ENCODE measurements around the gene CFAP97D2. TPM values are rescaled to one million over a fixed set of nuclear protein-coding genes. Genes with fewer than 3 reads are reported as not detected.
A peak's percentile ranks its signal among the peaks of the same experiment; 100 is the strongest.

Gene CFAP97D2
- total RNA-seq, 4 donors from 2014 or later, result not detected

GRCh38 chr13:114166381-114167131 is 12.5 kb upstream of the CFAP97D2 start:
- peaks cover 0 to 34% (median 13%) of the 10 kb centered on the region in 4 donors for H3K4me1 ChIP-seq
- no peak overlapping the region for H3K4me3 ChIP-seq
- H3K36me3 ChIP-seq, result no peaks in the 10 kb centered on the region
- TF ChIP-seq CTCF (IDR thresholded peaks at IDR 0.05) (no peak), POLR2A (IDR thresholded peaks at IDR 0.05) (no peak), EP300 (IDR thresholded peaks at IDR 0.05) (peak in 1 of 2 donors; percentile 51)
- 31% methylated on average over 11 to 20 of the region's 20 CpGs for WGBS, 2 donors
- DNase-seq (ENCODE audit: low spot score in 2 of 2), result no peak
- H3K9me3 ChIP-seq, result no peaks in the 10 kb centered on the region
- peaks cover 0 to 10% of the 10 kb centered on the region in 2 donors for H3K27me3 ChIP-seq
- H3K27ac ChIP-seq, result peak overlapping the region in 2 of 4 donors; percentile 68 to 72

- Histone ChIP-seq H3K36me3 (no peaks in the 10 kb centered on the region), H3K27ac (peak overlapping the region in 2 of 4 donors; percentile 68 to 72), H3K9me3 (peaks cover 0 to 3% (median 0%) of the 10 kb centered on the region in 4 donors), H3K27me3 (peaks cover 0 to 10% of the 10 kb centered on the region in 2 donors), H3K4me1 (peaks cover 0 to 26% (median 8%) of the 10 kb centered on the region in 4 donors), H3K4me3 (no peak overlapping the region)
- WGBS, 2 donors, result 69 to 70% methylated on average over 5 of the region's 5 CpGs
- TF ChIP-seq CTCF (IDR thresholded peaks at IDR 0.05) (no peak), POLR2A (IDR thresholded peaks at IDR 0.05) (no peak), EP300 (IDR thresholded peaks at IDR 0.05) (no peak)
- no peak for DNase-seq (ENCODE audit: low spot score in 2 of 2)
Measured at GRCh38 chr13:114167426-114167825, 11.6 kb upstream of the CFAP97D2 start.

GRCh38 chr13:114167885-114168284 is 11.2 kb upstream of the CFAP97D2 start:
- Histone ChIP-seq H3K9me3 (peaks cover 0 to 4% (median 2%) of the 10 kb centered on the region in 4 donors), H3K27ac (peak overlapping the region in 1 of 4 donors; percentile 72), H3K4me1 (peaks cover 0 to 21% (median 7%) of the 10 kb centered on the region in 4 donors), H3K27me3 (peaks cover 0 to 10% of the 10 kb centered on the region in 2 donors), H3K36me3 (no peaks in the 10 kb centered on the region), H3K4me3 (no peak overlapping the region)
- DNase-seq (ENCODE audit: low spot score in 2 of 2), result no peak
- 85 to 89% methylated on average over 5 of the region's 5 CpGs for WGBS, 2 donors
- TF ChIP-seq EP300 (IDR thresholded peaks at IDR 0.05) (no peak), POLR2A (IDR thresholded peaks at IDR 0.05) (no peak), CTCF (IDR thresholded peaks at IDR 0.05) (no peak)

- Histone ChIP-seq H3K27me3 (no peaks in the 10 kb centered on the region), H3K4me3 (no peak overlapping the region), H3K4me1 (no peaks in the 10 kb centered on the region), H3K27ac (no peak overlapping the region), H3K36me3 (no peaks in the 10 kb centered on the region), H3K9me3 (peaks cover 0 to 18% (median 2%) of the 10 kb centered on the region in 4 donors)
- no peak for DNase-seq (ENCODE audit: low spot score in 2 of 2)
- no peak for TF ChIP-seq CTCF (IDR thresholded peaks at IDR 0.05)
- 88 to 92% methylated on average over 3 of the region's 3 CpGs for WGBS, 2 donors
Measured at GRCh38 chr13:114173272-114173671, 5.8 kb upstream of the CFAP97D2 start.

- H3K27ac ChIP-seq, result no peak overlapping the region
- WGBS, 2 donors, result 48 to 65% methylated on average over 1 of the region's 1 CpG
- no peak for DNase-seq (ENCODE audit: low spot score in 2 of 2)
- H3K36me3 ChIP-seq, result no peaks in the 10 kb centered on the region
- H3K9me3 ChIP-seq, result peaks cover 0 to 18% (median 2%) of the 10 kb centered on the region in 4 donors
- no peak for TF ChIP-seq POLR2A (IDR thresholded peaks at IDR 0.05)
- no peak for TF ChIP-seq CTCF (IDR thresholded peaks at IDR 0.05)
- no peak for TF ChIP-seq EP300 (IDR thresholded peaks at IDR 0.05)
- H3K4me1 ChIP-seq, result no peaks in the 10 kb centered on the region
- H3K27me3 ChIP-seq, result no peaks in the 10 kb centered on the region
- H3K4me3 ChIP-seq, result no peak overlapping the region
Measured at GRCh38 chr13:114173745-114174144, 5.3 kb upstream of the CFAP97D2 start.
